ENCODE data around the gene GRIA1.

The GRIA1 gene

GRCh38 chr5:153516504-153517240 is 26.2 kb downstream of the GRIA1 start:
- H3K9me3 Mint-ChIP-seq = peaks cover 2% of the 10 kb centered on the region
- no peaks in the 10 kb centered on the region for H3K27me3 Mint-ChIP-seq
- no peak overlapping the region for H3K4me3 Mint-ChIP-seq
- no peaks in the 10 kb centered on the region for H3K4me1 Mint-ChIP-seq (ENCODE audit: low read depth)
- H3K27ac Mint-ChIP-seq = no peak overlapping the region
- DNase-seq = no peak
- H3K36me3 Mint-ChIP-seq (ENCODE audit: low read depth) = no peaks in the 10 kb centered on the region

DNA sequence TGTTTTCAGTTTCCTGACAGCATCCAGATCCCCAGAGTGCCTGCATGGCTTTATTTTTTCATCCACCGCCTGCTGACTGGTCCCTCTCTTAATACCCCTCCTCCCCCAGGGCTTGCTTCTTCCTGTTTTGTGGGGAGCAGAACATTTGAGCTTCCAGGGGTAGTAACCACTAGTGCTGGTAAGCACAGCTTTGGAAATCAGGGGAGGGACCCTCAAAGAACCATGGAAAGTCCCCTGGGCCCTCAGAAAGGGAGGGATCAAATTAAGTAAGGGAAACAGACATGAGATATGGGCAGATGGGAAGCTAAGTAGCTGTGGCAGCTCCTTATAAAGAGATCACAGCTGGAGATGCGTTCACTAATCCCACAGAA is 26.8 kb downstream of the GRIA1 start:
- Mint-ChIP-seq H3K27ac (no peak overlapping the region), H3K36me3 (ENCODE audit: low read depth) (no peaks in the 10 kb centered on the region), H3K9me3 (peaks cover 2% of the 10 kb centered on the region), H3K4me1 (ENCODE audit: low read depth) (no peaks in the 10 kb centered on the region), H3K4me3 (no peak overlapping the region), H3K27me3 (no peaks in the 10 kb centered on the region)
- DNase-seq = no peak

GRCh38 chr5:153520137-153520536 is 29.7 kb downstream of the GRIA1 start:
- Mint-ChIP-seq H3K36me3 (ENCODE audit: low read depth) (no peaks in the 10 kb centered on the region), H3K27ac (no peak overlapping the region), H3K9me3 (no peaks in the 10 kb centered on the region), H3K4me3 (no peak overlapping the region), H3K27me3 (no peaks in the 10 kb centered on the region), H3K4me1 (ENCODE audit: low read depth) (no peaks in the 10 kb centered on the region)
- no peak for DNase-seq

GRCh38 chr5:153520952-153521351 is 30.5 kb downstream of the GRIA1 start:
- Mint-ChIP-seq H3K27me3 (no peaks in the 10 kb centered on the region), H3K4me1 (ENCODE audit: low read depth) (no peaks in the 10 kb centered on the region), H3K27ac (no peak overlapping the region), H3K36me3 (ENCODE audit: low read depth) (no peaks in the 10 kb centered on the region), H3K4me3 (no peak overlapping the region), H3K9me3 (no peaks in the 10 kb centered on the region)
- no peak for DNase-seq

GRCh38 chr5:153523211-153523610 is 32.7 kb downstream of the GRIA1 start:
- H3K4me3 Mint-ChIP-seq = no peak overlapping the region
- DNase-seq = no peak
- H3K36me3 Mint-ChIP-seq (ENCODE audit: low read depth) = no peaks in the 10 kb centered on the region
- no peaks in the 10 kb centered on the region for H3K9me3 Mint-ChIP-seq
- H3K4me1 Mint-ChIP-seq (ENCODE audit: low read depth) = no peaks in the 10 kb centered on the region
- no peaks in the 10 kb centered on the region for H3K27me3 Mint-ChIP-seq
- H3K27ac Mint-ChIP-seq = no peak overlapping the region

GRCh38 chr5:153523831-153524230 is 33.4 kb downstream of the GRIA1 start:
- Mint-ChIP-seq H3K4me3 (no peak overlapping the region), H3K4me1 (ENCODE audit: low read depth) (no peaks in the 10 kb centered on the region), H3K27me3 (no peaks in the 10 kb centered on the region), H3K9me3 (no peaks in the 10 kb centered on the region), H3K36me3 (ENCODE audit: low read depth) (no peaks in the 10 kb centered on the region), H3K27ac (no peak overlapping the region)
- no peak for DNase-seq

GRCh38 chr5:153525536-153525935 is 35.1 kb downstream of the GRIA1 start:
- no peak for DNase-seq
- Mint-ChIP-seq H3K27me3 (no peaks in the 10 kb centered on the region), H3K4me1 (ENCODE audit: low read depth) (no peaks in the 10 kb centered on the region), H3K4me3 (no peak overlapping the region), H3K27ac (no peak overlapping the region), H3K36me3 (ENCODE audit: low read depth) (no peaks in the 10 kb centered on the region), H3K9me3 (no peaks in the 10 kb centered on the region)

DNA sequence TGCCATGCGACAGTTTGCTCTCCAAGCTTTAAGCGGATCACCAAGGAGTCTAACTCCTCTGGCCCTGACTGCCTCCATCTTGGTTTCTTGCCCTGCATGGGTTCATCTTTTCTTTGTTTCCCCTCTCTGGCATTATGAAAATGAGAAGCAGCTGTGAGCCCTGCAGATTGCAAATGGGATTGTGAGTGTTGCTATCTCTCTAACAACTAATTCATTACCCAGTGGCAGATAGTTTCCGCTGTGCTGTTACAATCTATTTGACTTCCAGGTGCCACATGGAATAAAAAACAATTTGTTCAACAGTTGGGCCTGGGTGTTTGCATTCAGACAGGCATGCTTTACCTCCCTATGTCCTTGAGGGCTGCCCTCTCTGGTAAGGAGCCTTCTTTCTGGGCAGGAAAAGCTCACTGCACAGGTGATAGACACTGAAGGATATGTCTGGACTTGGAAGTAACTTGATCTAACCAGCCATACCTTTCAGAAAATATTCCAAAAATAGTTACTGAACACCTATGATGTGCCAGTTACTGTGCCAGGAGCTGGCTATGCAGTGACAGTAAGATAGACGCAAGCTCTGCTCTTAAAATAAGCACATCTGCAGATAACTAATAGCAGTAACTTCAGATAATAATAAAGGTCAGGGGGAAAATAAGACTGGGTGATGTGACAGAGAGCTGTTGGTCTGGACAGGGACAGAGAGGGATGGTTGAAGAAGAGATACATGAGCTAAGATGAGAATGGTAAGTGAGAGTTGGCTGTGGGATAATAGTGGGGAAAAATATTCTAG is 40.1 kb downstream of the GRIA1 start:
- Mint-ChIP-seq H3K27ac (no peak overlapping the region), H3K36me3 (ENCODE audit: low read depth) (no peaks in the 10 kb centered on the region), H3K9me3 (no peaks in the 10 kb centered on the region), H3K4me3 (no peak overlapping the region), H3K27me3 (no peaks in the 10 kb centered on the region), H3K4me1 (ENCODE audit: low read depth) (no peaks in the 10 kb centered on the region)
- DNase-seq = no peak

- DNase-seq = no peak
- Mint-ChIP-seq H3K27ac (no peak overlapping the region), H3K4me3 (no peak overlapping the region), H3K36me3 (ENCODE audit: low read depth) (no peaks in the 10 kb centered on the region), H3K9me3 (no peaks in the 10 kb centered on the region), H3K27me3 (no peaks in the 10 kb centered on the region), H3K4me1 (ENCODE audit: low read depth) (no peaks in the 10 kb centered on the region)
These were observed 43.1 kb downstream of the GRIA1 start for GRCh38 chr5:153533546-153533945.

GRCh38 chr5:153534102-153534501 is 43.6 kb downstream of the GRIA1 start:
- Mint-ChIP-seq H3K27me3 (no peaks in the 10 kb centered on the region), H3K9me3 (no peaks in the 10 kb centered on the region), H3K4me3 (no peak overlapping the region), H3K36me3 (ENCODE audit: low read depth) (no peaks in the 10 kb centered on the region), H3K4me1 (ENCODE audit: low read depth) (no peaks in the 10 kb centered on the region), H3K27ac (no peak overlapping the region)
- no peak for DNase-seq

- Mint-ChIP-seq H3K27me3 (no peaks in the 10 kb centered on the region), H3K4me3 (no peak overlapping the region)
These were observed 46.7 kb downstream of the GRIA1 start for GRCh38 chr5:153537207-153537606.

DNA sequence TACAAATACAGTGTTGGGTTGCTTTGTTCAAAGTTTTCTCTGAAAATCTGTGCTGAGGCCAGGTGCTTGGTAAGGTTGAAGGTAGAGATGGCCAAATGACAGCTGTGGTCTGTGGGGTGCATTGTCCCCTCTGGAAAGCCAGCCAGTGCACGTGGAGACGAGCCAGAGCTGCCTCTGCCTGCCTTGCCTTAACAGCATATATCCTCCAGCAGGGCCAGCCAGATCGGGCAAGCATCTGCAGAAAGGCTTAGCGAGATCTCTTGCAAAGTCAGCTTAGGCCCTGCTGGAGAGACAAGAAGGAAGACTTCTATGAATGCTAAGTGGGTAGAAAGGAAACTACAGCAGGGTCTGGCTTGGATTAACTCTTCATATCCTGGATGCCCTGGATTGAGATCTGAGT is 49.5 kb downstream of the GRIA1 start:
- DNase-seq = no peak
- no peak overlapping the region for H3K27ac Mint-ChIP-seq
- peaks cover 4% of the 10 kb centered on the region for H3K9me3 Mint-ChIP-seq
- H3K27me3 Mint-ChIP-seq = no peaks in the 10 kb centered on the region
- no peak overlapping the region for H3K4me3 Mint-ChIP-seq
- H3K4me1 Mint-ChIP-seq (ENCODE audit: low read depth) = no peaks in the 10 kb centered on the region
- H3K36me3 Mint-ChIP-seq (ENCODE audit: low read depth) = no peaks in the 10 kb centered on the region

More at GRCh38 chr5:153537207-153537606, 46.7 kb downstream of the GRIA1 start:
- H3K36me3 Mint-ChIP-seq (ENCODE audit: low read depth) = no peaks in the 10 kb centered on the region
- no peaks in the 10 kb centered on the region for H3K9me3 Mint-ChIP-seq
- DNase-seq = no peak
- no peaks in the 10 kb centered on the region for H3K4me1 Mint-ChIP-seq (ENCODE audit: low read depth)
- no peak overlapping the region for H3K27ac Mint-ChIP-seq

GRCh38 chr5:153542536-153542935 is 52.1 kb downstream of the GRIA1 start:
- Mint-ChIP-seq H3K36me3 (ENCODE audit: low read depth) (no peaks in the 10 kb centered on the region), H3K27me3 (no peaks in the 10 kb centered on the region), H3K4me1 (ENCODE audit: low read depth) (no peaks in the 10 kb centered on the region), H3K27ac (no peak overlapping the region), H3K9me3 (peaks cover 4% of the 10 kb centered on the region), H3K4me3 (no peak overlapping the region)
- DNase-seq = no peak

GRCh38 chr5:153543288-153543687 is 52.8 kb downstream of the GRIA1 start:
- no peak for DNase-seq

DNA sequence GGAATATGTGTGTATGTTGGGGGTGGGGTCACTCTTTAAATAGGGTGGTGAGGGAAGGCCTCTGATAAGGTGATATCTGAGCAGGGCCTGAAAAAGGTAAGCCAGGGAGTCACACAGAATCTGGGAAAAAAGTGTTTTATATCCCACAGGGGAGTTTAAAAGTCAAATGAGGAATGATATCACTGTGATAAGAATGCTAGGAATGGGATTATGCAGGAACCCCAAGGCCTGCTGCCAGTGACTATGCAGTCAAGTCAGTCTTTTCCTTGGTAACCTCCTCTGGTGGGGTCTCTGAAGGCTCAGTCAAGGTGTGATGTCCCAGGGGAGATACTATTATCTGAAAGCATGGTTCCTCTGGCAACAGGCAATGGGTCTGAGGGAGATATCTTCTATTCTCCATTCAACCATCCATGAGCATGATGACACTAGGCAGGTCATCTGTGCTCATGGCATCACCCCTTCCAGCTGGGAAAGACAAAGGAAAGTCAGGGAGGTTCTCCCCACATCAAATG is 53.5 kb downstream of the GRIA1 start:
- no peaks in the 10 kb centered on the region for H3K36me3 Mint-ChIP-seq (ENCODE audit: low read depth)
- H3K4me1 Mint-ChIP-seq (ENCODE audit: low read depth) = no peaks in the 10 kb centered on the region
- H3K4me3 Mint-ChIP-seq = no peak overlapping the region
- no peak overlapping the region for H3K27ac Mint-ChIP-seq
- DNase-seq = no peak
- H3K27me3 Mint-ChIP-seq = no peaks in the 10 kb centered on the region
- H3K9me3 Mint-ChIP-seq = peaks cover 4% of the 10 kb centered on the region

More at GRCh38 chr5:153543288-153543687, 52.8 kb downstream of the GRIA1 start:
- H3K9me3 Mint-ChIP-seq = peaks cover 4% of the 10 kb centered on the region
- H3K27me3 Mint-ChIP-seq = no peaks in the 10 kb centered on the region
- H3K27ac Mint-ChIP-seq = no peak overlapping the region
- no peaks in the 10 kb centered on the region for H3K4me1 Mint-ChIP-seq (ENCODE audit: low read depth)
- no peak overlapping the region for H3K4me3 Mint-ChIP-seq
- H3K36me3 Mint-ChIP-seq (ENCODE audit: low read depth) = no peaks in the 10 kb centered on the region
